GM21737 (cell line): ENCODE results near the gene TXN2.
"Not testable (repeated sequence)": the region's sequence is repeated elsewhere in the genome, so short reads cannot be mapped to it uniquely, and the experiment has no call there.

Experiments
- ATAC-seq: cut with Tn5 transposase; IDR thresholded peaks from one replicate; pipeline ENCODE4 v1.9.1; 2021; ENCODE audit warnings: mild to moderate bottlenecking, moderate library complexity; ENCODE audit not compliant: unreplicated experiment

TXN2 gene

GRCh38 chr22:36456464-36456845, 25.0 kb downstream of the TXN2 start:
- ATAC-seq: no peak

DNA sequence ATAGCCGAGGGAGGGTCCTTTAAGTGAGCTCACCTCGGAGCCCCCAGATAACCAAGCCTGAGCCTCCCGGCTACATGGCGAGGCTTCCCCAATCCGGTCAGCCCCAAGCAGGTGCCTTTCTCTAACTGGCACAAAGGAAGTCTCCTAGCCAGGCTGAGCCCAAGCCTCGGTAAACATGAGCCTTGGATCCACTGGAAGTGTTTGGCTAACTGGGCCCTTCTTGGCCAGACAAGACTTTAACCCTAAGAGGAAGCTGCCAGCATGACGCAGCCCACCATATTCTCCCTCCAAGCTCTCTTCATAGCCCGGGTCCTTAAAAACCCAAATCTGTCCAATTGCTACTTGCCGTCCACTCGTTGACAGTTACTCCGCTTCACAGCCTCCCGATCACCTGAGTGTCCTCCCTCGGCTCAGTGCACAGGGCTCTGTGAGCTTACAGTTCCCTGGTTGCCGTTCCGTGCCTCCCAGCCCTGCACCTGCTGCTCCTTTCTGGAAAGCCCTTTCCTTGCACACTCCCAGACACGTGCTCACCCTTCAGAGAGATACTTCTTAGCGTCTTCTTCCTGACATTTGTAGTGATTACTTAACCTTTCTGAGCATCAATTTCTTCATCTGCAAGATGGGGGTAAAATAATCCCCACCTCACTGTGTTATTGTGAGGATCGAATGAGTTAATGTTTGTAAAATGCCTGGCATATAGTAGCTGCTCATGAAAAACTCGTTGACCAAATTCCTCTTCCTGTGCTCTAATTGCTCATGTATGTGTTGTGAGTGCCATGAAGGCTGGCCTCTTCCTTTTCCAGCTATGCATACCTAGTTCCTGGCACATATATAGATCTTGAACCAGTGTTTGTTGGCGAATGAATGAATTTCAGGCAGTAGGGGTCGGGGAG, 25.6 kb downstream of the TXN2 start:
- no peak for ATAC-seq

DNA sequence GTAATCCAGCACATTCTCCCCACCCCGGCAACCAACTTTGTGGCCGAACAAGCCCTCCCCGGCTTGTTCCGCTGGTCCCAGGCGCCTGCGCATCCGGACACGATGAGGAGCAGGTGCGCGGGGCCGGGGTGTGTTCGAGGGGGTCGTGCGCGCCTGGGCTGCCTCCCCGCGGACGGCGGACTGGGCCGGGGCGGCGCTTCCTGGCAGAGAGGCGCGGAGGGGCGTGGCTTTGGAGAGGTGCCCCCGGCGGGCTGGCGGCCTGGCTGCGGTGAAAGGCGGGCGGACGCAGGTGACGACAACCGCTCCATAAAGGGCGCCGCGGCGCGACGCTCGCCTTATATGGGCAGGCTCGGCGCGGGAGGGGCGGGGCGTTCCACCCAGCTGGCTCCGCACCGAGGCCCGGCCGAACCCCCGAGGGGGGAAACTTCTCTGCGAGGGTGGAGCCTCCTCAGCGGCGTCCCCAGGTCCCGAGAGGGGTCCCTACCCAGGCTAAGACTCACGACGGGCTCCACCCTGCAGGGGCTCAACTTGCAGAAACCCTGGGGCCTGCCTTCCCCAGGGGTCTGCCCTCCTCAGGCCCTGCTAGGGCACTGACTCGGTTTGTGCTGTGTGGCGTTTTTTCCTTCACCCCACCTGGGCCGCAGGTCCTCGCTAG, 26.4 kb downstream of the TXN2 start:
- ATAC-seq: peak; percentile 41

- no peak for ATAC-seq
Measured at GRCh38 chr22:36453855-36454378, 27.5 kb downstream of the TXN2 start.

- not testable (repeated sequence) for ATAC-seq
Measured at GRCh38 chr22:36452978-36453607, 28.3 kb downstream of the TXN2 start.

DNA sequence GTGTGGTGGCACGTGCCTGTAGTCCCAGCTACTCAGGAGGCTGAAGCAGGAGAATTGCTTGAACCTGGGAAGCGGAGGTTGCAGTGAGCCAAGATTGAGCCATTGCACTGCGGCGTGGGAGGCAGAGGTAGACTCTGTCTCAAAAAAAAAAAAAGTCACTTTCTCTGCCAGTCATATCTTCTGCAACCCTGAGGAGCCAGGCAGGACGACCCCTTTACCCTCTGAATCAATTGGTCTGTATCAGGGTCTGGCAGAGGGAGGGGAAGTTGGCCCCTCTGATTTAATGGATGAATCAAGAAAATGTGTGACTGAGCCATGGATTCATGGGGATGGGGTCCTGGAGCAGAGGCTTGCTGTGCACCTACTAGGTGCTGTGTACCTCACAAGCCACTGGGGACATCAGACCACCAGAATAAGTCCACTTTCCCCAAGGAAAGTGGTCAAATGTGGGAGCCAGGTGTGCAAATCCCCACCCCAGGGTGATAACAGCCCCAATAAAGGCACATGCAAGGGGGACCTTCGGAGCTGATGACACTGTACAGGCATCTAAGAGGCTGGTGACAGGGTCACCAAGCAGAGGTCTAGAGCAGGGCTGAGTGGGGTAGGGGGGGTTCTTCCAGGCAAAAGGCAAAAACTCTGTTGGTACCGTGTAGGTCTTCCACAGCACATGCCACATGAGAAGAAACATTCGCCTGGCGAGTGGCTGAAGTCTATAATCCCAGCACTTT, 29.0 kb downstream of the TXN2 start:
- ATAC-seq: no peak

DNA sequence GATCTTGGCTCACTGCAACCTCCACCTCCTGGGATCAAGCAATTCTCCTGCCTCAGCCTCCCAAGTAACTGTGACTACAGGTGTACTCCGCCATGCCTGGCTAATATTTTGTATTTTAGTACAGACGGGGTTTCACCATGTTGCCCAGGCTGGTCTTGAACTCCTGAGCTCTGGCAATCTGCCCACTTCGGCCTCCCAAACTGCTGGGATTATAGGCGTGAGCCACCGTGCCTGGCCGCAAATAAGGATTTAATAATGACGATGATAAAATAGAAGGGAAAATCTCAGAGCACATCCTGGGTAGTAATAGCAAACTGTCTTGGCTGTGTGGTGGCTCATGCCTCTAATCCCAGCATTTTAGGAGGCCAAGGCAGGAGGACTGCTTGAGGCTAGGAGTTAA, 30.5 kb downstream of the TXN2 start:
- not testable (repeated sequence) for ATAC-seq

GRCh38 chr22:36449596-36450175, 31.8 kb downstream of the TXN2 start:
- no peak for ATAC-seq

DNA sequence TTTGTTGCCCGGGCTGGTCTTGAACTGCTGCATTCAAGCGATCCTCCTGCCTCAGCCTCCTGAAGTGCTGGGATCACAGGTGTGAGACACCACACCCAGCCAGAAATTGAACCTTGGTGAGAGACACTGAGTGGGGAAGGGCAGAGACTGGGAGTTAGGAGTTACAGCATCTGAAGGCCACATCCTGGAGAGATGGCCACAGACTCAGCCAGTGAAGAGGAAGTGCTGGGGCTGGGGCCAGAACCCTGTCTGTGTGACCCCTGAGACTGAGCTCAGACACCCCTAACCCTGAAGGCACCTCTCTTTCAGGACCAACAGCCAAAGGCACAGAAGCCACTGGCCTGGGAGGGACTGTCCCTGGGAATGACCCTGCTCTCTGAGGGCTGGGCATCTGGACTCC, 33.8 kb downstream of the TXN2 start:
- no peak for ATAC-seq

DNA sequence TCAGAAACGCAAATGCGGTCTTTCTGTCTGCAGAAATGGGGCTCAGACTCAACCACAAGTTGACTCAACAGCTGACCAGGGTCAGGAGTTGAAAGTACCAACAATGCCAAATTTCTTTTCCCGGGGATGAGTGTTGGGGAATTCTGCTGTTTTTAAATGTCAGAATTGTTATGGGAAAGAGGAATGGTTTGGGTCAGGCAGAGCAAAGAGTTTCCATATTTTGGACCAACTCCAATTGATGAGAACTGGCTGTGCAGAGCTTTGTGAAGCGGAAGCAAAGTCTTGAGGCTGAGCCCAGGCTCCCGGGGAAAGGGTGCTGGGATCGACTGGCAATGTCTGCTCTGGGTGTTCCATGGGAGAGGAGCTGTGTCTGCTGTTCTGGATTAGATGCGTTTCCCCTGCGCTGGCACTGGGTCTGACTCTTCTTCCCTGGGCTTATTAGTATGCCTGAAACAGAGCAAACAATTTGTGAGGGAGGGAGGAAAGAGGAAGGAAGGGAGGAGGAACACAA, 36.2 kb downstream of the TXN2 start:
- ATAC-seq: no peak

DNA sequence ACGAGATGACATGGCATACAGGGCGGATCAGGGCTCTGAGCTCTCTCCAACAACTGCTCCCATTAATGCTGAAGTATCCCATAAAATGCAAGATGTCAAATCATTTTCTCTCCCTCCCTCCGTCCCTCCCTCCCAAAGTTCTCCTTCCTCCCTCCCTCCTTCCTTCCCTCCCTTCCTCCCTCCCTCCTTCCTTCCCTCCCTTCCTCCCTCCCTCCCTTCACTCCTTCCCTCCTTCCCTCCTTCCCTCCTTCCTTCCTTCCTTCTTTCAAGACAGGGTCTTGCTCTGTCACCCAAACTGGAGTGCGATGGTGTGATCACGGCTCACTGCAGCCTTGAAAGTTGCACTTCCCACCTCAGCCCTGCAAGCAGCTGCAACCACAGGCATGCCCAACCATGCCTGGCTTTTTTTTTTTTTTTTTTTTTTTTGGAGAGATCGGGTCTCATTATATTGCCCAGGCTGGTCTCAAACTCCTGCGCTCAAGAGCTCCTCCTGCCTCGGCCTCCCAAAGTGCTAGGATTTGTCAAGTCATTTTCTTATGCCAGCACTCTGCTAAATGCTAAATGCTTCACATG, 38.2 kb downstream of the TXN2 start:
- ATAC-seq: no peak

GRCh38 chr22:36442506-36443197, 38.8 kb downstream of the TXN2 start:
- ATAC-seq: no peak

DNA sequence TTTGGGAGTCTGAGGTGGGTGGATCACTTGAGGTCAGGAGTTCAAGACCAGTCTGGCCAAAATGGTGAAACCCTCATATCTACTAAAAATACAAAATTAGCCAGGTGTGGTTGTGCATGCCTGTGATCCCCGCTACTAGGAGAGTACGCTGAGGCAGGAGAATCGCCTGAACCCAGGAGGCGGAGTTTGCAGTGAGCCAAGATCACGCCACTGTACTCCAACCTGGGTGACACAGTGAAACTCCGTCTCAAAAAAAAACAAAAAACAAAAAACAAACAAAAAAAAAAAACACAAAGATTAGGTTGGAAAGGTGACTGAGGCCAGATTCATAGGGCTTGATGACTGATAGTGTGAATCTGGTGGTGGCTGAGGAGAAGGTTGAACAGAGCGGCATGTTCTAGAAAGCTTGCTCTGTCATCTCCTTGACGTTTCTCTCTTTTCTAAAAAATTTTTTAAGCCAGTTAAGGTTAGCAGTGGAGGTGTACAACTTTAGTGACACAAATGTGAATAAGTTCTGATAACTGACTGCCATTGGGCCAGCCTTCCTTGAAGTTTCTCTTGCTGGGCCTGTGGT, 40.9 kb downstream of the TXN2 start:
- ATAC-seq: no peak

DNA sequence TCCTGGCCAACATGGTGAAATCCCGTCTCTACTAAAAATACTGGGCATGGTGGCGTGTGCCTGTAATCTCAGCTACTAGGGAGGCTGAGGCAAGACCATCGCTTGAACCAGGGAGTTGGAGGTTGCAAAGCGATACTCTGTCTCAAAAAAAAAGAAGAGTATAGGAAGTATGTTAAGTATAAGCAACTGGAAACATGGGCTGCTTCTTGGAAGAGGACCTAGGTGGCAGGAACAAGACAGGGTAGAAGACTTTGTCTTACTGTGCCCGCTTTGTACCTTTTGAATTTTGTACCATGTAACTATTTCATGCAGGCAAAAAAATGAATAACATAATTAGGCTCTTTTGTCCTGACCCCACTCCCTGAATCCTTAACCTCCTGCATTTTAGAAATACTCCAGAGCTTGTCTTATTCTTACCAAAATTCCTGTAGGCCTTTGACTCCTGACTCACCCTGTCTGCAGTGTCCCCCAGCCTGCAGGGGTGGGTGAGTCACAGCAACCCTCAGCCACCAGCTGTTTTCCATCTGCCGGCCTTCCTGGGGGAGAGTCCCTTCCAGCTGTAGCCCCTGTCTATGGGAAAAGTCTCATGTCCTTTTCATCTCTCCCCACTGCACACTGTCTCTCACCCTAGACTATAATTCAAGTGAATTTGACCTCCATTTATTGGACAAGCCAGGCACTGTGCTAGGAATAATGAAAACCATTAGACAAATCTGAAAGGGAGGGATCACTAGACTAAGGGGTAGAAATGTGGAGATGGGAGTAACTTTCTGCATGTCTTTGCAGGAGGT, 41.8 kb downstream of the TXN2 start:
- no peak for ATAC-seq

- ATAC-seq: no peak
Measured at GRCh38 chr22:36435516-36436415, 45.7 kb downstream of the TXN2 start.

- ATAC-seq: no peak
Measured at GRCh38 chr22:36433318-36434231, 47.9 kb downstream of the TXN2 start.
